ENCODE results near the gene EXD3.

The EXD3 gene

GRCh38 chr9:137406085-137406760, 16.7 kb downstream of the EXD3 start:
- no peak overlapping the region for H2BK5ac ChIP-seq (ENCODE audit: low read length)
- no peak overlapping the region for H4K8ac ChIP-seq (ENCODE audit: low read depth, low read length)
- no peak for DNase-seq (ENCODE audit: low spot score)
- H4K91ac ChIP-seq (ENCODE audit: low read depth, low read length, poor library complexity) = peak overlapping the region; percentile 98
- H2BK12ac ChIP-seq (ENCODE audit: low read length) = peak overlapping the region; percentile 90
- H3K36me3 ChIP-seq (replicated peaks in 1 of 2; ENCODE audit: control insufficient read depth in 2 of 2, insufficient read depth in 2 of 2, low read length in 2 of 2) = peaks cover 0 to 3% of the 10 kb centered on the region in 2 donors
- WGBS, 2 donors (ENCODE audit: extremely low coverage in 2 of 2, insufficient read length in 2 of 2, insufficient replicate concordance in 1 of 2) = no CpG with 5 or more reads among the region's 20 CpGs
- peaks cover 9% of the 10 kb centered on the region for H3K79me1 ChIP-seq (ENCODE audit: low read depth, low read length)
- no peak overlapping the region for H3K9ac ChIP-seq (ENCODE audit: low read depth, low read length, poor library complexity)
- no peaks in the 10 kb centered on the region for H3K9me3 ChIP-seq (replicated peaks in 1 of 2; ENCODE audit: control insufficient read depth in 2 of 2, insufficient read depth in 1 of 2, low read depth in 1 of 2, low read length in 2 of 2)
- no peak overlapping the region for H3K27ac ChIP-seq (replicated peaks; ENCODE audit: low read length)
- peak overlapping the region; percentile 96 for H3K23ac ChIP-seq (ENCODE audit: low read depth, low read length, poor library complexity)
- peaks cover 0 to 5% (median 0%) of the 10 kb centered on the region in 3 experiments for H3K27me3 ChIP-seq (ENCODE audit: control insufficient read depth in 3 of 3, insufficient read depth in 3 of 3, low read depth in 1 of 3, low read length in 3 of 3)
- peaks cover 10 to 11% of the 10 kb centered on the region in 2 donors for H3K4me1 ChIP-seq (ENCODE audit: control insufficient read depth in 2 of 2, insufficient read depth in 1 of 2, low read depth in 1 of 2, low read length in 2 of 2)
- peak overlapping the region; percentile 99 for H2AK5ac ChIP-seq (ENCODE audit: low read depth, low read length)
- peak overlapping the region; percentile 92 for H2BK15ac ChIP-seq (ENCODE audit: low read length)
- peak overlapping the region; percentile 90 for H2AFZ ChIP-seq (ENCODE audit: low read length)
- H3K18ac ChIP-seq (ENCODE audit: low read length) = peak overlapping the region; percentile 97
- peak overlapping the region; percentile 99 for H3K4ac ChIP-seq (ENCODE audit: low read length)
- no peak overlapping the region for H3K4me3 ChIP-seq (ENCODE audit: low read length in 2 of 2)
- H2BK120ac ChIP-seq (ENCODE audit: low read depth, low read length) = no peak overlapping the region
- peak overlapping the region; percentile 31 for H3K14ac ChIP-seq (ENCODE audit: low read length)
- peak overlapping the region; percentile 65 for H3K4me2 ChIP-seq (ENCODE audit: insufficient read depth, low read length, poor library complexity, severe bottlenecking)

GRCh38 chr9:137405677-137406081, 17.3 kb downstream of the EXD3 start:
- Histone ChIP-seq H3K27me3 (ENCODE audit: control insufficient read depth in 3 of 3, insufficient read depth in 3 of 3, low read depth in 1 of 3, low read length in 3 of 3) (peaks cover 0 to 5% (median 0%) of the 10 kb centered on the region in 3 experiments), H3K79me1 (ENCODE audit: low read depth, low read length) (peaks cover 9% of the 10 kb centered on the region), H2AK5ac (ENCODE audit: low read depth, low read length) (peak overlapping the region; percentile 74), H2BK12ac (ENCODE audit: low read length) (peak overlapping the region; percentile 63), H2BK120ac (ENCODE audit: low read depth, low read length) (no peak overlapping the region), H3K4me2 (ENCODE audit: insufficient read depth, low read length, poor library complexity, severe bottlenecking) (no peak overlapping the region), H3K27ac (replicated peaks; ENCODE audit: low read length) (no peak overlapping the region), H2BK15ac (ENCODE audit: low read length) (no peak overlapping the region), H2AFZ (ENCODE audit: low read length) (no peak overlapping the region), H3K18ac (ENCODE audit: low read length) (peak overlapping the region; percentile 33), H3K9ac (ENCODE audit: low read depth, low read length, poor library complexity) (no peak overlapping the region), H3K23ac (ENCODE audit: low read depth, low read length, poor library complexity) (peak overlapping the region; percentile 75), H3K4me1 (ENCODE audit: control insufficient read depth in 2 of 2, insufficient read depth in 1 of 2, low read depth in 1 of 2, low read length in 2 of 2) (peaks cover 10 to 11% of the 10 kb centered on the region in 2 donors), H2BK5ac (ENCODE audit: low read length) (no peak overlapping the region), H3K14ac (ENCODE audit: low read length) (no peak overlapping the region), H3K36me3 (replicated peaks in 1 of 2; ENCODE audit: control insufficient read depth in 2 of 2, insufficient read depth in 2 of 2, low read length in 2 of 2) (peaks cover 0 to 3% of the 10 kb centered on the region in 2 donors), H3K9me3 (replicated peaks in 1 of 2; ENCODE audit: control insufficient read depth in 2 of 2, insufficient read depth in 1 of 2, low read depth in 1 of 2, low read length in 2 of 2) (peaks cover 0 to 2% of the 10 kb centered on the region in 2 donors), H4K91ac (ENCODE audit: low read depth, low read length, poor library complexity) (no peak overlapping the region), H3K4ac (ENCODE audit: low read length) (no peak overlapping the region), H3K4me3 (ENCODE audit: low read length in 2 of 2) (no peak overlapping the region), H4K8ac (ENCODE audit: low read depth, low read length) (no peak overlapping the region)
- DNase-seq (ENCODE audit: low spot score) = no peak
- no CpG with 5 or more reads among the region's 11 CpGs for WGBS, 2 donors (ENCODE audit: extremely low coverage in 2 of 2, insufficient read length in 2 of 2, insufficient replicate concordance in 1 of 2)

GRCh38 chr9:137404961-137405567, 17.9 kb downstream of the EXD3 start:
- H2BK120ac ChIP-seq (ENCODE audit: low read depth, low read length) = no peak overlapping the region
- H3K4me1 ChIP-seq (ENCODE audit: control insufficient read depth in 2 of 2, insufficient read depth in 1 of 2, low read depth in 1 of 2, low read length in 2 of 2) = peaks cover 10 to 11% of the 10 kb centered on the region in 2 donors
- peaks cover 0 to 5% (median 0%) of the 10 kb centered on the region in 3 experiments for H3K27me3 ChIP-seq (ENCODE audit: control insufficient read depth in 3 of 3, insufficient read depth in 3 of 3, low read depth in 1 of 3, low read length in 3 of 3)
- H3K4me3 ChIP-seq (ENCODE audit: low read length in 2 of 2) = no peak overlapping the region
- no peak overlapping the region for H4K91ac ChIP-seq (ENCODE audit: low read depth, low read length, poor library complexity)
- H2BK12ac ChIP-seq (ENCODE audit: low read length) = peak overlapping the region; percentile 22
- H3K9me3 ChIP-seq (replicated peaks in 1 of 2; ENCODE audit: control insufficient read depth in 2 of 2, insufficient read depth in 1 of 2, low read depth in 1 of 2, low read length in 2 of 2) = peaks cover 0 to 2% of the 10 kb centered on the region in 2 donors
- H3K4me2 ChIP-seq (ENCODE audit: insufficient read depth, low read length, poor library complexity, severe bottlenecking) = no peak overlapping the region
- no peak overlapping the region for H4K8ac ChIP-seq (ENCODE audit: low read depth, low read length)
- no peak overlapping the region for H3K14ac ChIP-seq (ENCODE audit: low read length)
- DNase-seq (ENCODE audit: low spot score) = no peak
- WGBS, 2 donors (ENCODE audit: extremely low coverage in 2 of 2, insufficient read length in 2 of 2, insufficient replicate concordance in 1 of 2) = no CpG with 5 or more reads among the region's 24 CpGs
- peak overlapping the region; percentile 24 for H2BK5ac ChIP-seq (ENCODE audit: low read length)
- H3K9ac ChIP-seq (ENCODE audit: low read depth, low read length, poor library complexity) = no peak overlapping the region
- H3K36me3 ChIP-seq (replicated peaks in 1 of 2; ENCODE audit: control insufficient read depth in 2 of 2, insufficient read depth in 2 of 2, low read length in 2 of 2) = peaks cover 0 to 3% of the 10 kb centered on the region in 2 donors
- H2AK5ac ChIP-seq (ENCODE audit: low read depth, low read length) = peak overlapping the region; percentile 89
- no peak overlapping the region for H3K27ac ChIP-seq (replicated peaks; ENCODE audit: low read length)
- no peak overlapping the region for H2BK15ac ChIP-seq (ENCODE audit: low read length)
- peaks cover 9% of the 10 kb centered on the region for H3K79me1 ChIP-seq (ENCODE audit: low read depth, low read length)
- H3K4ac ChIP-seq (ENCODE audit: low read length) = no peak overlapping the region
- no peak overlapping the region for H3K23ac ChIP-seq (ENCODE audit: low read depth, low read length, poor library complexity)
- H3K18ac ChIP-seq (ENCODE audit: low read length) = peak overlapping the region; percentile 52
- H2AFZ ChIP-seq (ENCODE audit: low read length) = no peak overlapping the region

- H3K18ac ChIP-seq (ENCODE audit: low read length) = peak overlapping the region; percentile 28
- peak overlapping the region; percentile 70 for H2AK5ac ChIP-seq (ENCODE audit: low read depth, low read length)
- no peak overlapping the region for H4K91ac ChIP-seq (ENCODE audit: low read depth, low read length, poor library complexity)
- H3K36me3 ChIP-seq (replicated peaks in 1 of 2; ENCODE audit: control insufficient read depth in 2 of 2, insufficient read depth in 2 of 2, low read length in 2 of 2) = peaks cover 0 to 3% of the 10 kb centered on the region in 2 donors
- H3K9ac ChIP-seq (ENCODE audit: low read depth, low read length, poor library complexity) = no peak overlapping the region
- no peak overlapping the region for H3K4me3 ChIP-seq (ENCODE audit: low read length in 2 of 2)
- H2BK12ac ChIP-seq (ENCODE audit: low read length) = no peak overlapping the region
- peak overlapping the region; percentile 53 for H2BK5ac ChIP-seq (ENCODE audit: low read length)
- peaks cover 0 to 5% (median 0%) of the 10 kb centered on the region in 3 experiments for H3K27me3 ChIP-seq (ENCODE audit: control insufficient read depth in 3 of 3, insufficient read depth in 3 of 3, low read depth in 1 of 3, low read length in 3 of 3)
- WGBS, 2 donors (ENCODE audit: extremely low coverage in 2 of 2, insufficient read length in 2 of 2, insufficient replicate concordance in 1 of 2) = no CpG with 5 or more reads among the region's 15 CpGs
- no peak for DNase-seq (ENCODE audit: low spot score)
- H3K27ac ChIP-seq (replicated peaks; ENCODE audit: low read length) = no peak overlapping the region
- no peak overlapping the region for H3K4ac ChIP-seq (ENCODE audit: low read length)
- H4K8ac ChIP-seq (ENCODE audit: low read depth, low read length) = no peak overlapping the region
- H3K9me3 ChIP-seq (replicated peaks in 1 of 2; ENCODE audit: control insufficient read depth in 2 of 2, insufficient read depth in 1 of 2, low read depth in 1 of 2, low read length in 2 of 2) = peaks cover 2 to 3% of the 10 kb centered on the region in 2 donors
- no peak overlapping the region for H3K4me2 ChIP-seq (ENCODE audit: insufficient read depth, low read length, poor library complexity, severe bottlenecking)
- H3K4me1 ChIP-seq (ENCODE audit: control insufficient read depth in 2 of 2, insufficient read depth in 1 of 2, low read depth in 1 of 2, low read length in 2 of 2) = peaks cover 10 to 13% of the 10 kb centered on the region in 2 donors
- H2AFZ ChIP-seq (ENCODE audit: low read length) = no peak overlapping the region
- H2BK120ac ChIP-seq (ENCODE audit: low read depth, low read length) = no peak overlapping the region
- H3K14ac ChIP-seq (ENCODE audit: low read length) = no peak overlapping the region
- H3K23ac ChIP-seq (ENCODE audit: low read depth, low read length, poor library complexity) = peak overlapping the region; percentile 20
- H3K79me1 ChIP-seq (ENCODE audit: low read depth, low read length) = peaks cover 14% of the 10 kb centered on the region
- no peak overlapping the region for H2BK15ac ChIP-seq (ENCODE audit: low read length)
These were observed 19.7 kb downstream of the EXD3 start for GRCh38 chr9:137403269-137403668.
